Stimulated activated CD8-positive, alpha-beta memory T cell treated with anti-CD3 and anti-CD28 coated beads, Interleukin-15, amount 100 ng/mL, for 4 hours (primary cell): Measurements from ENCODE around the gene ATP8B2.
A peak's percentile ranks its signal among the peaks of the same experiment; 100 is the strongest.
"Not testable (repeated sequence)": the region's sequence is repeated elsewhere in the genome, so short reads cannot be mapped to it uniquely, and the experiment has no call there.

Experiments
- DNase-seq, 2 donors: peaks; one replicate each; pipeline ENCODE4 v3.0.0-alpha.2; 2020; ENCODE audit warnings: low read depth in 2 of 2

ATP8B2 gene

DNA sequence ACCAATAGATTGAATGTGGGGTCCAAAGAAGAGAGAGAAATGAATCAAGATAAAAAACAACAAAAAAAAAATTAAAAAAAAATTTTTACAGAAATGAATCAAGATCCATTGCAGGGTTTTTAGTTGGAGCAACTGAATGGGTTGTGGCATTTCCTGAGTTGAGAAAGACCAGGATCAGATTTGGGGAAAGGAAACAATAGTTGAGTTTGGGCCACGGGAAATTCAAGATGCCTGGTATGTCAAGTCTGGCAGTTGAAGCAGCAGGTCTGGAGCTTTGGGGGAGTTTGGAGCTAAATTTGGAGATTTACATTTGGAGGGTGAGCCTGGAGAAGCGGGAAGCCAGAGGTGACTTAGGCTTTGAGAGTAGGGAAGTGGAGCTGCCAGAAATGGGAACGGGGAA, 22.6 kb downstream of the ATP8B2 start:
- no peak for DNase-seq

DNA sequence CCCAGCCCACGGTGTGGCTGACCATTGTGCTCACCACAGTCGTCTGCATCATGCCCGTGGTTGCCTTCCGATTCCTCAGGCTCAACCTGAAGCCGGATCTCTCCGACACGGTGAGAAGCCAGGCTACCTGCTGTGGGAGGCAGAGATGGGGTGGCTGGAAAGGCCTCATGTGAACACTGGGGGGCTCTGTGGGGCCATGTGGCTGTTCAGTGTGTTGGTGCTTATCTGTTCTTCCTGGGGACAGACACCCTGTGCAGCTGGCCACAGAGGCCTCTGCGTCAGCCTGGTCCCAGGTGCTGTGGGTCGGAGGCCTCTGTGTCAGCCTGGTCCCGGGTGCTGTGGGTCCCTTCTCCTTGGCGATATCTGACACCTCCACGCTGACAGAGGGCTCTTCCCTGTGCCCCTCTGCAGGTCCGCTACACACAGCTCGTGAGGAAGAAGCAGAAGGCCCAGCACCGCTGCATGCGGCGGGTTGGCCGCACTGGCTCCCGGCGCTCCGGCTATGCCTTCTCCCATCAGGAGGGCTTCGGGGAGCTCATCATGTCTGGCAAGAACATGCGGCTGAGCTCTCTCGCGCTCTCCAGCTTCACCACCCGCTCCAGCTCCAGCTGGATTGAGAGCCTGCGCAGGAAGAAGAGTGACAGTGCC, 23.2 kb downstream of the ATP8B2 start:
- DNase-seq: no peak

DNA sequence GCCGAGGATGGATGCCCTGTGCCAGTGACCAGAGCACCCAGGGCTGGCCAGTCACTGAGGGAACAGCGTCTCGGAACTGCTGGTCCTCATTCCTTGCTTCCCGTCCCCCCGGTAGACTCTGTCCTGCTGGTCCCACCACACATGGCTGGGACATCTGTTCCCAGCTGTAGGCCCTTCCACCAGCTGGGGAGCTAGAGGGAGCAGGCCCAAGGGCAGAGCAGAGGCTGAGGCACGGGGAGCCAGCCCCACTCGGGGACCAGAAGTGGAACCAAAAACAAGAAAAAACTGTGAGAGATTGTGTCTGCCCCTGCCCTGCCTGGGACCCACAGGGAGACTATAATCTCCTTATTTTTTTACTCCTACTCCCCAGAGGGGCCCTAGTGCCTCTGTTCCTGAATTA, 23.8 kb downstream of the ATP8B2 start:
- no peak for DNase-seq

DNA sequence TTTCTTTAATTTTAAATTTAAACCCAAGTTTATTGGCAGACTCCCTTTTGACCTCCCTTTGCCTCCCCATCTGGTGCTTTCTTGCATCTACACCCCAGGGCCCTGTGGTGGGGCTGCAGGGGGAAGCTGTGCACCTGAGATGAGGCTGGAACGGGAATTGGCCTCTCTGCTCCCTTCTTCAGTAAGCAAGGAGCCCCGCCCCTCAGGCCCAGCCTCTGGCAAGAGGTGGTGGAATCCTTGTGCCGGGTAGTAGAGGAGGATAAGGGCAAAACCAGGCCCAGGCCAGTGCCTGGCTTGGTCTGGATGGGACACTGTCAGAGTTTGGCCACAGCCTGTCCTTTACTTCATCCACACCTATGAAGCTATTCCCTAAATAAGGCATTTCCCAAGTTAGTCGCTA, 25.1 kb downstream of the ATP8B2 start:
- no peak for DNase-seq

DNA sequence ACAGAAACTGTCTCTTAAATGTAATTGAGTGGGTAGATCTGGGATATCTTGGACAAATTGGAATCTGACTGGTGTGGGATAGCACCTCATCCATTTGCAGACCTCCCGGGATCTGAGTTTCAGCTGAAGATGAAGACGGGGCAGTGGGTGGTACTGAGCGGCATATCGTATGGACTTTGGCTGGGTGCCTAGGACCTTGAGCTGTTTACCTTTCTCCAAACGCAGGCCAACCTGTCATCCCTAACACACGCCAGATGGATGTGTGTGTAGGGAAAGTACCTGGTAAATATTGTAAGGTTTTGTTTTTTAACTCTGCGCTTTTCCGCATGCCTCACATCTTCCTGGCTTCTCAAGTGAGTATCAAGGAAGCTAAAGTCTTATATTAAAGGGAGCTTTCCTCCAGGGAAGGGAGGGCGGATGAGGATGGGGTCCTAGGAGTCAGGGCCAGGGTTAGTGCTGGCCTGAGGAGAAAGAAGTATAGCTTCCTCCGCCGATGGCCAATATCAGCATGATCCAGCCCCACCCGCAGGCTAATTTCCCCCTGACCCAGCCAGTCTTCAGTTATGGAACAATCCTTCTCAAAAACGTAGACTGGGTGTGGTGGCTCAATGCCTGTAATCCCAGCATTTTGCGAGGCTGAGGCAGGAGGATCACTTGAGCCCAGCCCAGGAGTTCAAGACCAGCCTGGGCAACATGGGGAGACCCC, 26.2 kb downstream of the ATP8B2 start:
- no peak for DNase-seq

DNA sequence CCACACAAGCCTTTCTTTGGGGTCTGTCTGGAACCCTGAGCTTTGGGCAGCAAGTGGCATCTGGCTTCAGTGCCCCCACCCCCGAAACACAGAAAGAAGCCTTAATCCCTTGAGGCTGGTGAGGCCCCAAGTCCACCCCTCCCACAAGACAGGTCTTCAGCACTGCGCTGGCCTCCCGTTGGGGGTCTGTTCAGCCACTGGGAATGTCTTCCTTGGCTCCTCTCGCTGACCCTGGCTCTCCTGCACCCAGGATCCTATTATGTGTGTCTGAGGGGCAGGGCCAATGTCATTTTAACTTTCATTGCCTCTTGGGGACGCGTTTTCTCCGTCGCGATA, 26.9 kb downstream of the ATP8B2 start:
- DNase-seq: no peak

DNA sequence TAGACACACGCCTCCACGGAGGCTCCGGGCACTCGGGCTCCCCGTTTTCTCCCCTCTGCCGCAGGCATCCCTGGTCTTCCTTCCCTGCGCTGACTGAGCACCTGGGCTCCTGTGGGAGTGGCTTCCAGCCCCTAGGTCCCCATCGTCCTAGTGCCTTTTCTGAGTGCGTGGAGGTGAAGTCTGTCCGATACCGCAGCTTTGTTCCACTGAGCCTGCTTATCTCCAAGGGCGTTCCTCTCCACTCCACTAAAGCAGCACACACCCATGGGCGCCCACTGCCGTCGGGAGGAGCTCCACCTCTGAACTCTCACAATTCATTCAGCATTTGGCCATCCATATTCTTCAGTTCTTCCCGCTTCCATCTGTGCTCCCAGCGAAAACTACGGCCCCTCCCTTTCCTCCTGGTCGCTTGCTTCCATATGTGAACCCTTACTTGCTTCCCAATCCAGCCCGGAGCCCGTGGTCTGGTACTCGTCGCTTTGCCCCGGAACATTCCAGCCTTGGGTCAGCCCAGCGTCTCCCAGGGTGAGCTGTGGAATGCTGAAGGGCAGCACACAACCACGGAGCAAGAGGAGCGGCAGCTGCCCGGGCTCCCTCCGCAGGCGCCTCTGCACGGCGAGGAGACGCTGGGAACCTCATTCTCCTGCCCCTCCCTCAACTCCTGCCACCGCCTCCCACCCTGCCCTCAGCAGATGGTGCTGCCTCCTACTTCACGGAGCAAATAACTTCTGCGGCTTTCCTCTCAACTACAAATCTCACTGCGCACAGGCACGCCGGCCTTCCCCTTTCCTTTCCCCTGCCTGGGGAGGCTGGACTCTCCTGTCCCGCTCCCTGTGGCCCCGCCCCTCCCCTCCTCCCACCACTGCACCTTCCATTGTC, 27.5 kb downstream of the ATP8B2 start:
- no peak for DNase-seq

DNA sequence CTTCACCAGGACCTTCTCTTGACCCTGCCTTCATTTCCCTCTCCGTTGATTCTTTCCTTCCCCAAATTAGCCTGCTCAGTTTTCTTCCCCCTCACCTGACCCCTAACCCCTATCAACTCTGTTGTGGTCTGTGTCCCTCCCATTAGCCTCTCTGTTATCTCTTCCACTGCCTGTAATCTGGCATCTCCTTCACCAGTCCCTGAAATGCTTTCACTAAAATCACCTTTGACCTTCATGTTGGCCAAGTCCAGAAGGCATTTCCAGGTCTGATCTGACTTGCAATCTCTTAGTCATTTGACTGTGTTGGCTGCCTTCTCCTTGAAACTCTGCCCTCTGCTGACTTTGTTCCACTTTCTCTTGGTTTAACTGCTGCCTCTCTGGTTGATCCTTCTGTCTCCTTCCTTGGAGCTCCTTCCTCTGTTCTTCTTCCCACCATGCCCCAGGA, 28.2 kb downstream of the ATP8B2 start:
- DNase-seq: no peak

DNA sequence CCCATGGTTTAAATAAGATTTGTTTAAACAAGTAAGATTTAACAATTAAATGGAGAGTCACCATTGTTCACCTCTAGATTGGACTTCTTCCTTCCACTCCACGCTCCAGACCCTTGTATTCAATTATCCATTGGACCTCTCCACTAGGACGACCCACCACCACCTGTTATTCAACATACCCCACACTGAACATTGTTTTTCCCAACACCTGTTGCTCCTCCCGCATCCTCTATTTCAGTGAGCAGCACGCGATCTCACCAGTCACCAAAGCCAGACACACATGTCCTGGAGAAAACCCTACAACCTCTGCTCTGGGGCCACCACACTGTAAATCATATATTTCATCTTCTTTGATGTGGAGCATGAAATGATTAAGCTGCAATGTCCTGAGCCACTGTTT, 28.6 kb downstream of the ATP8B2 start:
- DNase-seq: no peak

DNA sequence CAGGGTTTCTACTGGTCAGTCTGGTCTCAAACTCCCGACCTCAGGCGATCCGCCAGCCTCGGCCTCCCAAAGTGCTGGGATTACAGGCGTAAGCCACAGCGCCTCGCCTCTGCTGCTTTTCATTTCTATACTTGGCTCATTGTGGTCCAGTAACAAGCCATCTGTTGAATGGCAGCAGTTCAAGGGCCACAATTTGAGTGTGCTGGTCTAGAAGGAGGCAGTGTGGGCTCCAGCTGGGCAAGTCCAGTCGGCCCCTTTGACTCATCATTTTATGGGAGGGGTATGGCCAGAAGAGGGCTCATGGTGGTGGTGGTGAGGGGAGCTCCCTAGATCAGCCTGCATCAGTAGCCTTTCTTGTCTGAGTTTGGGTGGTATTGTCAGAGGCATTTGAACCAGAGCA, 33.2 kb downstream of the ATP8B2 start:
- no peak for DNase-seq

DNA sequence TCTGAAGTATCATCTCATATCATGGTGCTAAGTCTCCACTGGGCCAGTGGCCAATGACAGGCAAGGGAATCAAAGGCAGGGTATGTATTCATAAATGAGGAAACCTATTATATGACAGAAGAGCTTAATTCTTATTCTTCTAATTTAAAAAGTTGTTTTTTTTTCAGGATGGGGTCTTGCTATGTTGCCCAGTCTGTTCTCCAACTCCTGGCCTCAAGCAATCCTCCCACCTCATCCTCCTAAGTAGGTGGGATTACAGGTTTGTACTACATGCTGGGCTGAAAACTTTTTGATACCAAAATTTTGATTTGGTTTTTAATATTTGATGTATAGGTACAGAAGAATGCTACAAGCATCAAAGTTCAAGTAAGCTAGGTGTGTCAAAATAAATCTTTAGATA, 35.0 kb downstream of the ATP8B2 start:
- no peak for DNase-seq

DNA sequence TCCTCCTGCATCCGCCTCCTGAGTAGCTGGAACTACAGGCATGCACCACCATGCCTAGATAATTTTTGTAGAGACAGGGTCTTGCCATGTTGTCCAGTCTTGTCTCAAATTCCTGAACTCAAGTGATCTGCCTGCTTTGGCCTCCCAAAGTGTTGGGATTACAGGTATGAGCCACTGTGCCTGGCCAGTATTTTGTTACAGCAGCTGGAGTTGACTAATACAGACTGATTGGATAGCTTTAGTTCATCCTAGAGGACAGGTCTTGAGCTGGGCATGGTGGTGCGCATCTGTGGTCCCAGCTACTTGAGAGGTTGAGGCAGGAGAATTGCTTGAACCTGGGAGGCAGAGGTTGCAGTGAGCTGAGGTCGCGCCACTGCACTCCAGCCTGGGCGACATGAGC, 35.6 kb downstream of the ATP8B2 start:
- DNase-seq: not testable (repeated sequence)

DNA sequence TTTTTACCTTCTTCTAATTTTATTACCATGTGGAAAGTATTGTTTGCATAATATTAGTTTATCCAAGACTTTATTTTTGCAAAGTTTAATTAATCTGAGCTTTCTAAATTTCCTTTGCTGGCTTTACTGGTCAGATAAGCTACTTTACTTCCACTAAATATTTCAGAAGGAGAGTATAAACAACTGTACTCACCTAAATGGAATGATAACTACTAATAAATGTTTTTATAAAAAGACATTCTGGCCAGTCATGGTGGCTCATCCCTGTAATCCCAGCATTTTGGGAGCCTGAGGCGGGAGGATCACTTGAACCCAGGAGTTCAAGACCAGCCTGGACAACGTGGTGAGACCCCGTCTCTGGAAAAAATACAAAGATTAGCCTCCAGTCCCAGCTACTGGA, 36.0 kb downstream of the ATP8B2 start:
- no peak for DNase-seq

DNA sequence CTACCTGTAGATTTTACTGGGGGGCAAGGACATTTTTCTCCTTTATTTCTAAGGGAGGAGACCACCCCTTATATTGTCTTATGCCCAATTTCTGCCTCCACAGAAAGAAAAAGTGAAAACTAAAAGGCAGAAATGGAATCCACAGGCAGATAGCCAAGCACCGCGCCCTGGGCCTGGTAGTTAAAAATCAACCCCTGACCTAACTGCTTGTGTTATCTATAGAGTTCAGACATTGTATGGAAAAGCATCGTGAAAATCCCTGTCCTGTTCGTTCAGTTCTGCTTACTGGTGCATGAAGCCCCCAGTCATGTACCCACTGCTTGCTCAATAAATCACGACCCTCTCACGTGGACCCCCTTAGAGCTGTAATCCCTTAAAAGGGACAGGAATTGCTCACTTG, 46.1 kb downstream of the ATP8B2 start:
- DNase-seq: no peak

DNA sequence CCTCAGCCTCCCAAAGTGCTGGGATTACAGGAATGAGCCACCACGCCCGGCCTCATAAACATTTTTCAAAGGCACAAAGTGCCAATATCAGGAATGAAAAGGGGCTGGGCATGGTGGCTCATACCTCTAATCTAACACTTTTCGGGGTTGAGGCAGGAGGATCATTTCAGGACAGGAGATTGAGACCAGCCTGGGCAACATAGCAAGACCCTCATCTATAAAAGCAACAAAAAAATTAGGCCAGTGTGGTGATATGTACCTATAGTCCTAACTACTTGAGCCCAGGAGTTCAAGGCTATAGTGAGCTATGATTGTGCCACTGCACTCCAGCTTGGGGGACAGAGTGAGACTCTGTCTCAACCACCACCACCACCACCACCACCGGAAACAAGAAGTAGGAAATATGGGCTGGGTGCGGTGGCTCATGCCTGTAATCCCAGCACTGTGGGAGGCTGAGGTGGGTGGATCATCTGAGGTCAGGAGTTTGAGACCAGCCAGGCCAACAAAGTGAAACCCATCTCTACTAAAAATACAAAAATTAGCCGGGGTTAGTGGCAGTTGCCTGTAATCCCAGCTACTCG, 48.5 kb downstream of the ATP8B2 start:
- not testable (repeated sequence) for DNase-seq

DNA sequence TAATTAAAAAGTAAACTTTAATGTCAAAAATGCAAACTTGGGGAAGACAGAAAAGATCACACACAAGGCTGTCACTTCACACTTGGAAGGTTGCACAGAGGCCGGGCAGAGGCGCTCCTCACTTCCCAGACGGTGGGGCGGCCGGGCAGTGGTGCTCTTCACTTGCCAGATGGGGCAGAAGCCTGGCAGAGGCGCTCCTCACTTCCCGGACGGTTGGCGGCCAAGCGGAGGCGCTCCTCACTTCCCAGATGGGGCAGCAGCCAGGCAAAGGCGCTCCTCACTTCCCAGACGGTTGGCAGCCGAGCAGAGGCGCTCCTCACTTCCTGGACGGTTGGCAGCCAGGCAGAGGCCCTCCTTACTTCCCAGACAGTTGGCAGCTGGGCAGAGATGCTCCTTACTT, 54.0 kb downstream of the ATP8B2 start:
- no peak for DNase-seq

DNA sequence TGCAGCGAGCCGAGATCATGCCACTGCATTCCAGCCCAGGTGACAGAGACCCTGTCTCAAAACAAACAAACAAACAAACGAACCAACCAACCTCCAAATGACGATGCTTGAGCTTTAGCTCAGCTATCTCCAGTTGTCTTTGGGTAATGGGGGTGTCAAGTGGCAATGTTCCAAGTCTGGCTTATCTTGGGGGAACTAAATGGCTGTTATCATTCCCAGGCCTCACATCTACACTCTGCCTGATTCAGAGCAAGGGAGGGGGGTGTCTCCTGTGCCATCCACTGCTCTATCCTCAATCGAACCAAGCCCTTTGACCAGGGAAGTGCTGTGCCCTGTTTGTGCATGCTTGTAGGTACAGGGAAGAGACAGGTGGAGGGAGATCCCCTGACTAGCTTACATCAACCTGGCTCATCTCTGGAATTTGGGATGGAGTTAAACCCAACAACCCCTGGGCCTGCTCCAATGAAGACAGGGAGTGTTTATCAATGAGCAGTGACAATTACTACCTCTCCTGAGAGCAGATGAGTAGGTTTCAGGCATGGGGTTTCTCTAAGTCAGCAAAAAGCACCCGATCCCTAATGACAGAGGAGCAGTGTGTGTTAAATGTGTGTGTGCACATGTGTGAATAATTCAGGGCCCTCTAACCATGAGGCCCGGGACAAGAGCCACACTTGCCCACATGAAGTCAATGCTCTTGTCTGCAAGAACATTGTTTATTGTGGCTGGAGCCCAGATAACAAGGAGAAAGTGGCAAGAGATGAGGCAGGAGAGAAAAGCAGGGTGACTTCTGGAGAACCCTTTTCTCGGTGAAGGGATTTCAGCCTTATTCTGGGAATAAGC, 59.5 kb downstream of the ATP8B2 start:
- DNase-seq: no peak

DNA sequence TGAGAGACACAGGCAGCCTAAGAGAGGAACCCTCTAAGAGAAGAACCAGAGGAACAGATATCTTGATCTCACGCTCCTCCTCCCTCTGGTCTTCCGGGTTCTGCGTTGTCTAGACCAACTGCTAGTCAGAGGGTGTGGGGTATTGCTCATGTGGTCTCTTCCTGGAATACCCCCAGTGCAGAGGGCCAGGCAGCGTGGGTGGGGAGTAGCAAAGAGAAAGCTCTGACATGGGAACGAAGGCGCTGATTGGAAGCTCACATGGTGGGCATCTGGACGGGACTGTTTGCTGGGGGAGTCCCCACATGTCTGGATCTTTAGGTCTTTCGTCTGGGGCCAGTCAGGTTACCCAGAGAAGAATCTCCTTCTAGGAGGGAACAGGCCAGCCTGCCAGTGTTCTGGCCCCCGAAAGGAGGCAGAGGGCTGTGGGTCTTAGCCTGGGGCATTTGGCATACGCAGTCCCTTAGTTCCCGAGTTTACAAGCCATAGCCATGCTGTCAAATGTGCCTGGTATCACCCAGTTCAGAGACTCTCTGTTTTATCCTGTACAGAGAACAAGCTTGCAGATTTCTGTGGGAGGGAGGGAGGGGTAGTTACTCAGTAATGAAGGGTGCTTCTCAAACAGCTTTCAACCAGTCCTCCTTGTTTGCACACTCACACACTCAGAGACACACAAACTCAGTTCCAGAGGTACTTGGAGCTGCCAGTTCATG, 61.5 kb downstream of the ATP8B2 start:
- DNase-seq: peak; percentile 72 to 86

DNA sequence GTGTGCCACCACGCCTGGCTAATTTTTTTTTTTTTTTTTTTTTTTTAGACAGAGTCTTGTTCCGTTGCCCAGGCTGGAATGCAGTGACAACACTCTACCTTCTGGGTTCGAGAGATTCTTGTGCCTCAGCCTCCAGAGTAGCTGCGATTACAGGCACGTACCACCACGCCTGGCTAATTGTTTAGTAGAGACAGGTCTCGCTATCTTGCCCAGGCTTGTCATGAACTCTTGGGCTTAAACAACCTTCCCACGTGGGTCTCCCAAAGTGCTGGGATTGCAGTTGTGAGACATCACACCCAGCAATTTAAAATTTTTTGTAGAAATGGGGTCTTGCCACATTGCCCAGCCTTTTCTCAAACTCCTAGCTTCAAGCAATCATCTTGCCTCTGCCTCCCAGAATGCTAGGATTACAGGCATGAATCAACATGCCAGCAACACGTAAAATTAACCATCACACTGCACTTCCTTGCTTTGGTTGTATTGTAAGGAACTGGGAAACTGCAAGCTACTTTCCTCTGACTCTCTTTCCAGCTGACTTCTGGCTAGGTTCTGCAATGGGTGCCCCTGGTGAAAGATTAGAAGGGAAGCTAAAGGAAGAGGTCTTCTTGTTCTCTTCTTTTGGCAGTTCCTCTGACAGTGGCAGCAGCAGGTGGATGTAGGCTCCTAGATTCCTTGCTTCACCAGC, 65.9 kb downstream of the ATP8B2 start:
- DNase-seq: no peak

DNA sequence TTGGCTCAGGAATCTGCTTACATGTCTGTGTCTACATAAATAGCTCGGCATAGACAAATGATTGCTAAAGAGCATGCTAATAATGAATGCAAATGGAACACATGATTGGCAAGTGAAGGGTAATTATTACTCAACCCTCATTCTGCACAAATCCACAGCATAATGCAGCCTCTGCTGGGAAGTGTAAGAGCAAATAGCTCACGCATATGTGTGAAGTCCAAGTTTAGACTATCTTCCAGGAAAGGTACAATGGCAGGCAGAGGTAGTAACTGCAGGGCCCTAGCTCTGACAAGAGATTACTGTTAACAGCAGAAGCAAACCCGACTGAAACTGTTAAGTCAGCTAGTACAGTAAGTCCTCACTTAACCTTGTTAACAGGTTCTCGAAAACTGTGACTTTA, 72.8 kb downstream of the ATP8B2 start:
- no peak for DNase-seq
